ENCODE results near the gene TSPAN18.

The TSPAN18 gene

DNA sequence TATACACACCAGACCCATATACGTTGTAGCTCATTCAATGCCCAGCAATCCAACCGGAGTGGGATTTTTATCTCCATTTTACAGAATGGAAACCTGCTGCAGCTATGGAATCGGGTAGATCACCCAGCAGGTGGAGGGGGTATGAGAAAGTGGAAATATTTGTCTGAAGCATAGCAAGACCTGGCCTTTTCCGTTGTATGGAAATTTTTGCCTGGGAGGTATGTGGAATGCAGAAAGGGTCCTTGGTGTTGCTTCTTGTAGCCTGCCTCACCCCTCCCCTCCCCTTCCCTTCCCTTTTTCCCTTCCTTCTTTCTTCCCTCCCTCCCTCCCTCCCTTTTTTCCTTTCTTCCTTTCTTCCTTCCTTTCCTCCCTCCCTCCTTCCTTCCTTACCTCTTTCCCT is 15.2 kb downstream of the TSPAN18 start:
- no peak for DNase-seq (ENCODE audit: low spot score)
- in situ Hi-C loops (cut with MboI; ENCODE audit: low sequenced_read_pairs, unreplicated experiment): no loop called here
- TF ChIP-seq, protein P1, sequence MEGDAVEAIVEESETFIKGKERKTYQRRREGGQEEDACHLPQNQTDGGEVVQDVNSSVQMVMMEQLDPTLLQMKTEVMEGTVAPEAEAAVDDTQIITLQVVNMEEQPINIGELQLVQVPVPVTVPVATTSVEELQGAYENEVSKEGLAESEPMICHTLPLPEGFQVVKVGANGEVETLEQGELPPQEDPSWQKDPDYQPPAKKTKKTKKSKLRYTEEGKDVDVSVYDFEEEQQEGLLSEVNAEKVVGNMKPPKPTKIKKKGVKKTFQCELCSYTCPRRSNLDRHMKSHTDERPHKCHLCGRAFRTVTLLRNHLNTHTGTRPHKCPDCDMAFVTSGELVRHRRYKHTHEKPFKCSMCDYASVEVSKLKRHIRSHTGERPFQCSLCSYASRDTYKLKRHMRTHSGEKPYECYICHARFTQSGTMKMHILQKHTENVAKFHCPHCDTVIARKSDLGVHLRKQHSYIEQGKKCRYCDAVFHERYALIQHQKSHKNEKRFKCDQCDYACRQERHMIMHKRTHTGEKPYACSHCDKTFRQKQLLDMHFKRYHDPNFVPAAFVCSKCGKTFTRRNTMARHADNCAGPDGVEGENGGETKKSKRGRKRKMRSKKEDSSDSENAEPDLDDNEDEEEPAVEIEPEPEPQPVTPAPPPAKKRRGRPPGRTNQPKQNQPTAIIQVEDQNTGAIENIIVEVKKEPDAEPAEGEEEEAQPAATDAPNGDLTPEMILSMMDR (IDR thresholded peaks at IDR 0.05; ENCODE audit: borderline replicate concordance, control extremely low read depth, extremely low read depth, insufficient read depth, missing control alignments): no peak

DNA sequence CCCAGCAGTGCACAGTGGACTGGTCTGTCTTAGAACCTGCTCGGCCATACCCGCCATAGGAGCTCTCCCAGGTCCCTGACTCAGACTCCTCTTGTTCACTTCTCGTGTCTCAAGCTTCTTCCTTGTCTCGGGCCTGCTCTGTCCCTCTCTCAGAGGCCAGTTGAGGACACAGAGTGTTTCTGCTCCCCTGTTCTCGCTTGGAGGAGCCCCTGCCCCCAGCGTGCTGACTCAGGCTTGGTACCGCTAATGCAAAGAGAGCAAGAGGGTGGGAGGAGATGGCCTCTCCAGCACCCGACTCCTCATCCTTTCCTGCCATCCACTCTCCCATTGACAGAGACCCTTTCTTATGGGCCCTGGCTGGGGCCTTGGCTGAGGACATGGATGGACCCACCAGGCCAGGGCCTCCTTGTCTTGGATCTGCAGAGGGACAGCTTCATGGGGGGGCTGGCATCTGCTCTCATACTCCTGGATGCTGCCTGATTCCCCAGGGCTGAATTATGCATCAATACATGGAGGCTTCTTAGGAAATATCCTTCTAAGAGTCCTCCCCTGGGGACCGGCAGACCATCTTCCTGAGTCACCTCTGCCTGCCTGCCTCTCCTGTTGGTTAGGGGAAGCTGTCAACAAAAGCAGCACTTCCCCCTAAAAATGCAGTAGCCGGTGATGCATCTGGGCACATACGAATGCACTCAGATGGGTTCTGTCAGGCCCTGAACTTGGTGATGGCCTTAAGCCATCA is 15.9 kb downstream of the TSPAN18 start:
- in situ Hi-C loops (cut with MboI; ENCODE audit: low sequenced_read_pairs, unreplicated experiment): no loop called here
- TF ChIP-seq, protein P1 (IDR thresholded peaks at IDR 0.05; ENCODE audit: borderline replicate concordance, control extremely low read depth, extremely low read depth, insufficient read depth, missing control alignments): no peak

DNA sequence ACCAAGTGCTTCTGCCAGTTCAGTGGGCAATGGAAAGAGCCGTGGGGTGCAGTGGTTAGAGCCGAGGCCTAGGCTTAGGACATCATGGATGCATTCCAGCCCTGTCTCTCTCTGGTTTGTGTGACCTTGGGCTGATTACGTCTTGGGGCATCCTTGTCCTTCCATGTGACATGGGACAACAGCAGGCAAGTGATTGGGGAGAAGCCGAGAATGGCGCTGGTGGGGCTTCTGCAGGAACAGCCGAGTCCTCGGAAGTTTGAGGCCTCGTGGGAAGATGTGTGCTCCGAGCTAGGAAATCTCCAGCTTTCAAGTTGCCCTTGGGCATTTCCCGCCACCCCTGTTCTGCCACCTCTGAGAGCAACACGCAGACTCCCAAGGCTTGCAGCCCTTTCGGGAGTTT is 16.6 kb downstream of the TSPAN18 start:
- no peak for DNase-seq (ENCODE audit: low spot score)
- in situ Hi-C loops (cut with MboI; ENCODE audit: low sequenced_read_pairs, unreplicated experiment): no loop called here
- TF ChIP-seq, protein P1 (IDR thresholded peaks at IDR 0.05; ENCODE audit: borderline replicate concordance, control extremely low read depth, extremely low read depth, insufficient read depth, missing control alignments): no peak

More for the DNA sequence above, 15.9 kb downstream of the TSPAN18 start:
- DNase-seq (ENCODE audit: low spot score): no peak

DNA sequence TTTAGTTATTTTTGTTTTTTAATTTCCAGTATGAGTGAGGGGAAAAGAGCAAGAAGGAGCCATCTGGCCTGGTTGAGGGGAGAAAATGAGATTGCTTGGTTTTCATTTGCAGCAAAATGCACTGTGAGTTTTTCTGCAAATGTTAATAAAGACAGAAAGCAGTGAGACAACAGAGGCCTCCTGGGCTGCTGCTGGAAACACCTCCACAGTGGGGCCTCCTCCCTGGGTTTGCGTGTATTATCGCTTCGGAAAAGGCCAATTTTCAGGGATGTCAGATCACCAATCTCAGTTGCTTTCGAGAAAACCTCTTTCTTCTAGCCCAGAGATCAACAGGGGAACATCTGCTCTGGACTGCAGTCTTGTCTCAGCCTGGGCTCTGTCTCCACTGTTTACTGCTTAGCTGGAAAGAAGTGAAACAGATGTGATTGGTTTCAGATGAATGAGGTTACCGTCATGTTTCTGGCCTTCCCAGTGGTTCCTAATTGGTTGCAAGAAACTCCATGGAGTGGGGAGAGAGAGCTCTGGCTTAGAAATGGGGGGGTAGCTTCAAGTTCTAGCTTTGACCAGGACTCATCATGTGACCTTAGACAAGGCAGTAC is 17.3 kb downstream of the TSPAN18 start:
- TF ChIP-seq, protein P1 (IDR thresholded peaks at IDR 0.05; ENCODE audit: borderline replicate concordance, control extremely low read depth, extremely low read depth, insufficient read depth, missing control alignments): no peak
- in situ Hi-C loops (cut with MboI; ENCODE audit: low sequenced_read_pairs, unreplicated experiment): no loop called here
- no peak for DNase-seq (ENCODE audit: low spot score)

DNA sequence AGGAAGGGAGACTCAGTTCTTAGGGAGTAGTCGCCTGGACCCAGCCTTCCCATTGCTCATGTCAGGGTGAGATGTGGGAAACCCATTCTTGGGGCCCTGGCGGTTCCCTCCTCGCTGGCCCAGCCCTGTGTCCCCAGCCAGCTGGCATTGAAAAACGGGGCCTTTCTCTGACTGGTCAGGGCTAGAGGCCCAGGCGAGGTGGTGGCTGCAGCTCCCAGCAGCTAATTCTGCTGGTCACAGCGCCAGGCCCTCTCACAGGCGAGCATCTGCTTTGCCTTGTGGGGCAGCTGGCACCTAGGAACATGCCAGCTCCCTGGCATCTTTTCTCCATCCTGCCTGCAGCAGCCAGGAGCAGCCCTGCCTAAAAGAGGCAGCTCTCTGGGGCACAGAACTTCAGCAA is 20.1 kb downstream of the TSPAN18 start:
- DNase-seq (ENCODE audit: low spot score): no peak
- in situ Hi-C loops (cut with MboI; ENCODE audit: low sequenced_read_pairs, unreplicated experiment): no loop called here
- TF ChIP-seq, protein P1 (IDR thresholded peaks at IDR 0.05; ENCODE audit: borderline replicate concordance, control extremely low read depth, extremely low read depth, insufficient read depth, missing control alignments): no peak

DNA sequence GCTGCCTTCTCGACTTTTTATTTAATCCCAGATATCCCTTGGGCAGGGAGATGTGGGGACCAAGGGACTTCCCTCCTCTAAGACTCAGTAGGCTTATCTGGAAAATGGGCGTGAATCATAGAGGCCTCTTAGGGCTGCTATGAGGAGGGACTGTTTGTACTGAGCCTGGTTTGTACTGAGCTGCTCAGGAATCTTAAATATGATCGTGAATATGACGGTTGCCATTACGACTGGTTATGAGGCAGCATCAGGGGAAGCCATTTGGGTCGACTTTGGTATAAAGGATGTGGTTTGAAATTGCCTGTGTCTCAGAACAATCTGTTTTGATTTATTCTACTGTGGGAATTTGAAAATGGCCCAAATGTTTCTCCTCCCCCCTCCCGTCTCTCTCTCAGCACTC is 20.6 kb downstream of the TSPAN18 start:
- TF ChIP-seq, protein P1 (IDR thresholded peaks at IDR 0.05; ENCODE audit: borderline replicate concordance, control extremely low read depth, extremely low read depth, insufficient read depth, missing control alignments): no peak
- in situ Hi-C loops (cut with MboI; ENCODE audit: low sequenced_read_pairs, unreplicated experiment): no loop called here
- DNase-seq (ENCODE audit: low spot score): no peak

Measured in GM13976 (cell line).